Heart left ventricle (tissue), 13 donors: Measurements from ENCODE around the gene CAMTA2.

ENCODE experiments used
- CTCF ChIP-seq, 12 donors: fragments of 200-600 bp; sonication (generic) in 4 of 12; IDR thresholded peaks; one replicate each; pipeline versions ENCODE4 v1.5.0 to v1.8.0; 2018 to 2022; ENCODE audit warnings: antibody characterized with exemption in 12 of 12, mild to moderate bottlenecking in 5 of 12
- POLR2A ChIP-seq, 2 donors: fragments of 450-650 bp; IDR thresholded peaks; one replicate each; pipeline ENCODE4 v1.6.1; 2017; ENCODE audit warnings: antibody characterized with exemption in 2 of 2, mild to moderate bottlenecking in 2 of 2, moderate library complexity in 2 of 2
- donor health status: ischemic (EF 13 %, LVEDD 7.1; RV severe dilation, severe dysfunction).
- donor health status: DM: no; HTN: yes; CAD: no.
- donor health status: DM: no; HTN: no; CAD: no.
- donor health status: ischemic (EF 25% LVEDD 6.9; RV normal size, moderate dysfunction).
- donor health status: ischemic (EF 25% LVEDD 5.7; RV mildly dilated, moderate dysfunction).
- donor health status: ischemic (EF 35%, LVEDD 5.7; RV mildly dilated, moderate dysfunction).
- donor health status: nonischemic (EF 11% LVEDD 7.7; RV severe dilation, severe dysfunction).
- donor health status: DM: yes; HTN: yes; CAD: no.
- donor health status: PGD.
- donor health status: ischemic (EF 29% LVEDD 5.4; RV normal size, mild dysfunction).
- donor health status: nonischemic (EF 23%, LVEDD 6.1; RV moderate dilation, normal function).

DNA sequence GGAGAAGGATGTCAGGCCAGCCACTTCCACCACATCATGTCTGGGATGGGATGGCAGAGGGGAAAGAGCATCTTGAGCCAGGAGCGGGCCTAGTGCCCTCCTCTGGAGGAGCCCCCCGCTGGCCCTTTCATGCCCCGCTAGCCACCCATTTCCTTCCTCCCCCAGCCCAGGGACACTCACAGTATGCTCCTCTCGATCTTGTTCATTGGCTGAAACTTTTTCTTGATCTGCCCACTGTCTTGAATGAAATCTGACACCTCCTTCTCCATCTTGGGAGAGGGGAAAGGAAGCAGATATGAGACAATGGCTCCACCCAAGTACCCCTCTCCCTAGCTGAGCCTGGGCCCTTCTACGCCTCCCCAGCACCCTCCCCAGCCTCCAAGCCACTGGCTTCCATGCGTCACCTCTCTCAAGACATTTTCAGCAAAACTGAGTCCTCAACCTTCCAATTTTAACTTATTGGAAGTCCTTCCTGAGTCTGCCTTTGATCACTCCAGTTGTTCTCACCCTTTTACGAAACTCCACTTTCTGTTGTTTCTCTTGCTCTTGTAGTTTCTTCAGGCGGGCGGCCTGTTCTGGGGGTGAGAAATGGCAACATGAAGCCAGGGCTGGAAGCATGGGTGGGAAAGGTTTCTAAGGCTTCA lies 27.1 kb downstream of the CAMTA2 start:
- TF ChIP-seq CTCF (IDR thresholded peaks at IDR 0.05) (no peak), POLR2A (IDR thresholded peaks at IDR 0.05) (no peak)
